Left ventricle myocardium inferior (tissue), 1 donor: ENCODE data around the gene COL25A1. TPM values are rescaled to one million over a fixed set of nuclear protein-coding genes. Genes with fewer than 3 reads are reported as not detected.

ENCODE experiments used
- DNase-seq: peaks from one replicate; pipeline ENCODE4 v3.0.0-alpha.2; 2020
- H3K27ac ChIP-seq: fragments of 200-600 bp; replicated peaks from 2 replicates; pipeline ENCODE4 v1.8.0; 2021
- H3K27me3 ChIP-seq: fragments of 200-600 bp; 2 replicates; pipeline ENCODE4 v1.8.0; 2021; ENCODE audit warnings: low read depth
- H3K36me3 ChIP-seq: fragments of 200-600 bp; 2 replicates; pipeline ENCODE4 v1.8.0; 2021
- H3K4me1 ChIP-seq: fragments of 200-600 bp; 2 replicates; pipeline ENCODE4 v1.8.0; 2021
- H3K4me3 ChIP-seq: fragments of 200-600 bp; 2 replicates; pipeline ENCODE4 v1.8.0; 2021; ENCODE audit warnings: mild to moderate bottlenecking, moderate library complexity
- H3K9me3 ChIP-seq: fragments of 200-600 bp; replicated peaks from 2 replicates; pipeline ENCODE4 v1.8.0; 2021
- intact Hi-C: fragments of 100-400 bp; cut with micrococcal nuclease; formaldehyde crosslinking; loops from one replicate; pipeline ENCODE4 v1.11.0; 2022
- total RNA-seq: library from RNA; stranded (reverse); fragmentation: NEBNext Ultra II Directional; extraction: Animal tissue kit (Norgen Biotek cat#: 25700); gene quantifications from one replicate; pipeline ENCODE4 v1.2.1, GENCODE V29; 2021
- TF ChIP-seq, protein P1 (sequence below): fragments of 200-600 bp; IDR thresholded peaks from 2 replicates; pipeline ENCODE4 v1.8.0; 2021; ENCODE audit warnings: antibody characterized with exemption, mild to moderate bottlenecking, borderline replicate concordance
- donor health status: DM: no; HTN: yes; CAD: no; lungs with severe emphysema.

Gene COL25A1
- total RNA-seq, 1 donor from 2014 or later, result 0.77 TPM

GRCh38 chr4:108779958-108780357 is 522.5 kb downstream of the COL25A1 start:
- Histone ChIP-seq H3K27me3 (no peaks in the 10 kb centered on the region), H3K9me3 (no peaks in the 10 kb centered on the region), H3K36me3 (no peaks in the 10 kb centered on the region), H3K27ac (no peak overlapping the region), H3K4me1 (peaks cover 5% of the 10 kb centered on the region), H3K4me3 (no peak overlapping the region)
- TF ChIP-seq, protein P1, sequence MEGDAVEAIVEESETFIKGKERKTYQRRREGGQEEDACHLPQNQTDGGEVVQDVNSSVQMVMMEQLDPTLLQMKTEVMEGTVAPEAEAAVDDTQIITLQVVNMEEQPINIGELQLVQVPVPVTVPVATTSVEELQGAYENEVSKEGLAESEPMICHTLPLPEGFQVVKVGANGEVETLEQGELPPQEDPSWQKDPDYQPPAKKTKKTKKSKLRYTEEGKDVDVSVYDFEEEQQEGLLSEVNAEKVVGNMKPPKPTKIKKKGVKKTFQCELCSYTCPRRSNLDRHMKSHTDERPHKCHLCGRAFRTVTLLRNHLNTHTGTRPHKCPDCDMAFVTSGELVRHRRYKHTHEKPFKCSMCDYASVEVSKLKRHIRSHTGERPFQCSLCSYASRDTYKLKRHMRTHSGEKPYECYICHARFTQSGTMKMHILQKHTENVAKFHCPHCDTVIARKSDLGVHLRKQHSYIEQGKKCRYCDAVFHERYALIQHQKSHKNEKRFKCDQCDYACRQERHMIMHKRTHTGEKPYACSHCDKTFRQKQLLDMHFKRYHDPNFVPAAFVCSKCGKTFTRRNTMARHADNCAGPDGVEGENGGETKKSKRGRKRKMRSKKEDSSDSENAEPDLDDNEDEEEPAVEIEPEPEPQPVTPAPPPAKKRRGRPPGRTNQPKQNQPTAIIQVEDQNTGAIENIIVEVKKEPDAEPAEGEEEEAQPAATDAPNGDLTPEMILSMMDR, result no peak
- no peak for DNase-seq
- intact Hi-C loops, result no loop called here

- intact Hi-C loops, result no loop called here
- TF ChIP-seq, protein P1, result no peak
- Histone ChIP-seq H3K27ac (no peak overlapping the region), H3K4me3 (no peak overlapping the region), H3K27me3 (no peaks in the 10 kb centered on the region), H3K4me1 (peaks cover 18% of the 10 kb centered on the region), H3K9me3 (no peaks in the 10 kb centered on the region), H3K36me3 (no peaks in the 10 kb centered on the region)
- DNase-seq, result no peak
These were observed 525.1 kb downstream of the COL25A1 start for GRCh38 chr4:108777388-108777787.

- no peaks in the 10 kb centered on the region for H3K36me3 ChIP-seq
- no peaks in the 10 kb centered on the region for H3K27me3 ChIP-seq
- H3K9me3 ChIP-seq, result no peaks in the 10 kb centered on the region
- H3K4me3 ChIP-seq, result no peak overlapping the region
- intact Hi-C loops, result no loop called here
- H3K27ac ChIP-seq, result peak overlapping the region; percentile 74
- DNase-seq, result no peak
- TF ChIP-seq, protein P1, result no peak
- peaks cover 20% of the 10 kb centered on the region for H3K4me1 ChIP-seq
These were observed 526.5 kb downstream of the COL25A1 start for GRCh38 chr4:108775921-108776320.

GRCh38 chr4:108774809-108775530 is 527.5 kb downstream of the COL25A1 start:
- DNase-seq, result peak; percentile 64
- H3K4me1 ChIP-seq, result peaks cover 20% of the 10 kb centered on the region
- no peaks in the 10 kb centered on the region for H3K36me3 ChIP-seq
- H3K9me3 ChIP-seq, result no peaks in the 10 kb centered on the region
- H3K4me3 ChIP-seq, result no peak overlapping the region
- TF ChIP-seq, protein P1, result peak; percentile 59
- no peaks in the 10 kb centered on the region for H3K27me3 ChIP-seq
- H3K27ac ChIP-seq, result peak overlapping the region; percentile 74
- intact Hi-C loops, result no loop called here

DNA sequence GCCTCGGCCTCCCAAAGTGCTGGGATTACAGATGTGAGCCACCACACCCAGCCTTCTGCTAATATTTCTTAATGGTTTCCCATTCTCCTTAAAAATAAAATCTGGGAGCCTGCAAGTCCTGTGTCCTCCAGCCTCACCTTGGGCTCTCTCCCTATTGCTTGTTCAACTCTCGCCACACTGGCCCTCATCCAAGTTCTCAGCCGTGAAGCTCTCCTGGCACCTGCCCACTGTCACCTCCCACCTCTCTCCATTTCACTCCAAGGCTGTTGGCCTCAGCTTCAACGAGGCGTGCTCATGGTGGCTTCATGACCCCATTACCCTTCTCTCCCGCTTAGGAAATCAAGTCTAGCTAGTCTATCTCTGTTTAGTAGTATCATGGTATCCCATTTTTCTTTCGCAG is 530.1 kb downstream of the COL25A1 start:
- H3K27me3 ChIP-seq, result no peaks in the 10 kb centered on the region
- H3K9me3 ChIP-seq, result no peaks in the 10 kb centered on the region
- no peak overlapping the region for H3K4me3 ChIP-seq
- TF ChIP-seq, protein P1, result no peak
- no peaks in the 10 kb centered on the region for H3K36me3 ChIP-seq
- peak; percentile 47 for DNase-seq
- intact Hi-C loops, result no loop called here
- peaks cover 20% of the 10 kb centered on the region for H3K4me1 ChIP-seq
- no peak overlapping the region for H3K27ac ChIP-seq
